GM18951 (cell line): Measurements from ENCODE around the gene KREMEN1.
A peak's percentile ranks its signal among the peaks of the same experiment; 100 is the strongest.

ENCODE experiments used
- POLR2A ChIP-seq: IDR thresholded peaks from 4 replicates; pipeline ENCODE4 v1.6.1; 2011; ENCODE audit warnings: mild to moderate bottlenecking; ENCODE audit not compliant: insufficient read length, insufficient read depth; ENCODE audit errors: extremely low read depth
- in situ Hi-C: fragments of 300-500 bp; cut with MboI; formaldehyde crosslinking; loops from one replicate; pipeline ENCODE4 v1.12.0; 2022; ENCODE audit warnings: low sequenced_read_pairs, mixed read lengths, inconsistent platforms; ENCODE audit not compliant: unreplicated experiment

KREMEN1 gene

DNA sequence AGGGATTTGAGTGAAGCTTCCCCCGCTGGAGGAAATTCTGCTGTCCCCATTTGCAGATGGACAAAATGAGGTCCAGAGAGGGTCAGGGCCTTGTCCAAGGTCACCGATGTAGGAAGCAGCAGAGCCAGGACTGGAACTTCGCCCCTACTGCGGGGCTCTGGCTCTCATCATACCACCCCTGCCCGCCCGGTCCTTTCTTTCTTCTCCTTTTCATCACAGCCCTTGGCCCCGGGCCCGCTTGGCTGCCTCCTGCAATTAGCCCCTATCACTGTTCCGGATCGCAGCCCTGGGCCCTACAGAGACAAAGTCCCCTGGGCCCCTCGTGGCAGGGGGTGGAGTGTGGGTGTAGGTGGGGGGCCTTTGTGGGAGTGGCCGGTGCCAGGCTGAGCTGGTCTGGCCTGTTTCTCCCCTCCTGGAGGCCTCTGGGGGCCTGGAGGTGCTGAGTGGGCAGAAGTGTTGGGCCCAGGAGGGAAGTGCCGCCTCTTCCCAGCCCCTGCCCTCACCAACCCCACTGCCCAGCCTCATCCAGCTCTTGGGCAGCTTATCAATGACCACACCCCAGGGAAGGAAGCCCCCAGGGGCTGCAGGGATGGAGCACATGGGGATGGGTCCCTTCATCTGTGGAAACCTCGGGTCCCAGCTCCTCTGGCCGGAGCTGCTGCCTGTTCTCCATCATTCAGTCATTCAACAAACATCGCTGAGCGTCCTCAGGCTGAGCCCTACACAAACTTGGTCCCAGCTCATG, 136.2 kb downstream of the KREMEN1 start:
- peak; percentile 41 for TF ChIP-seq POLR2A
- in situ Hi-C loops: no loop called here

DNA sequence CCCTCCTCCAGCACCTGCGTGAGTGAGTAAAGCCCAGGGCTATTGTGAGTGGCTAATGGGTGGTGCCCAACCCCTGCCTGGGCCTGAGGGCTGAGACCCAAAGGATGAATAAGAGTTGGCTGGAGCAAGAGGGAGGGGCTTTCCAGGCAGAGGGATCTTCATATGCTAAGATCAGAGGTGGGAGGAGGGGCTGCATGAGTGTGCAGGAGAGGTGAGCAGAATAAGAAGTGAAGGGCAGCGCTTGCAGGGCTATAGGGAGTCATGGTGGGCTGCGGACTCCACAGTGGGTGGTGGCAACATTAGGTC, 136.7 kb downstream of the KREMEN1 start:
- no peak for TF ChIP-seq POLR2A
- in situ Hi-C loops: no loop called here

DNA sequence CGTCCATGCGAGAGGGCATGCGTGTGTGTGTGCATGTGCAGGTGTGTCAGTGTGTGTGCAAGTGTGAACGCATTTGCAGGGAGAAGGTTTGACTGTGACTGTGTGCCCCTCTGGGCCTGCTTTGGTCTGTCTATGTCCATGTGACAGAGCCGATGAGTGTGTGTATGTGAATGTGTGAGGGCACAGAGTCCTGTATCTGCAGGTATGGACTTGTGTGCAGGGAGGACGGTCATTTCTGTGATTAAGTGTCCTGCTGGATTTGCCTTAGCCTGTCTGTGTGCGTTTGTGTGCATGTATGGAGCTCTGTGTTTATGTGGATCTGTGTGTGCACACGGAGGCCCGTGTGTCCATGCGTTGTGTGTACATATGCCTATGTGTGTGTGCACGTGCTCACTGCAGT, 138.2 kb downstream of the KREMEN1 start:
- in situ Hi-C loops: no loop called here
- TF ChIP-seq POLR2A: no peak

DNA sequence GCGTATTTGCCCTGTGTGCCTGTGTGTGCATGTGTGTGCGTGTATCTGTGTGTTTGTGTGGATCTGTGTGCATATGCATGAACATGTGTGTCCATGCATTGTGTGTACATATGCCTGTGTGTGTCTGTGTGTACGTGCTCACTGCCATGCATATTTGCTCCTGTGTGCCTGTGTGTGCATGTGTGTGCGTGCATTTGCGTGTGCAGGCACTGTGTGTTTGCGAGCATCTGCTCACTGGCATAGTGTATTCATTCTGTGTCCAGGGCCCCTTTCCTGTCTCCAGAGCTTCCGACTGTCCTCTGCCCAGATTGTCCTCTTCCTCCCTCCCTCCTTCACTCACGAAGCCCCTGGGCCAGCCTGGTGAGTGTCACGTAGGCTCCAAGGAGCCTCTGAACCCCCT, 138.6 kb downstream of the KREMEN1 start:
- no peak for TF ChIP-seq POLR2A
- in situ Hi-C loops: no loop called here

DNA sequence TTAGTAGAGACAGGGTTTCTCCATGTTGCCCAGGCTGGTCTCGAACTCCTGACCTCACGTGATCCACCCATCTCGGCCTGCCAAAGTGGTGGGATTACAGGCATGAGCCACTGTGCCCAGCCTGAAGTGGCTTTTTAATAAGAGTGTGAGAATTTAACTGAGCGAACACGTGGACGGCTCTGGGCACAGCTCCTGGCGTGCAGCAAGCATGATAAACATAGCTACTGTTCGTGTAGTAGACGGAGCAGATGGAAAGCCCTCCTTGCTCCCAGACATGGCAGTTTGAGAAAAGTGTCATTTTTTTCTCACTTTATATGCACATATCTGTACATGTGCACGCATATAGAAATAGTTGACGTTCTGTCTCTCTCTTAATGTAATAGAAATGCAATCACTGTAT, 139.9 kb downstream of the KREMEN1 start:
- in situ Hi-C loops: no loop called here
- no peak for TF ChIP-seq POLR2A

DNA sequence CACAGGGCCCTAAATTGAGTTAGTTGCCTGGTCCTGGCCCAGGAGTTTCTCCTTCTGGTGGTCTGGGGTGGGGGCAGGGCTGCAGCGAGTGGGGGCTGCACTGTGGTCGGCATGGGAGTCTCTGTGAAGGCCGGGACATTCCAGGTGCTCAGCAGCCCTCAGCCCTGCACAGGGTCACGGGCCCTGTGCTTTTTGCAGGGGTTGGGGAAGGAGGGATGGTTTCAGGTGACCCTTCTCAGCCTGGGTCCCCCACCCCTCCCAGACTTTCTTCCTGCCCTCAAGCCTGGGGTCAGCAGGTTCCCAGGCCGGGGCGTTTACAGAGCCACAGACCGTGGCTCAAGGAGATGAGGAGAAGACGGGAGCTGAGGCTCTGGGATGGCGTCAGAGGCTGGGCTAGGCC, 140.7 kb downstream of the KREMEN1 start:
- in situ Hi-C loops: no loop called here
- TF ChIP-seq POLR2A: no peak

DNA sequence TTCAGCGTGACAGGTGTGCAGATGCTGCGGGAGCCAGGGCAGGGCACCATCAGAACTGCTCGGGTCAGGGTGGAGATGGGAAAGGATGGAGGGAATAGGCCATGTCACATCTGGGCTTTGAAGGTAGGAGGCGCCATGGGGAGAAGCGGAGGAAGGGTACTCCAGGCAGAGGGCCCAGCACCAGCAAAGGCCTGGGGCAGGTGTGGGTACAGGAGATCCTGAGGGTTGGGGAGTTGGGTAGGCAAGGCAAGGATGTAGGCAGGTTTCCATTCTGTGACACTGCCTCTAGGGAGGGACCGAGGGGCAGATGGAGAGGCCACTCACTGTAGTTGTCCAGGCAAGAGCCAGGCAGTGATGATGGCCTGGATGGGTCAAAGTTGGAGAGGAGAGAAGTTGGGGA, 141.4 kb downstream of the KREMEN1 start:
- in situ Hi-C loops: no loop called here
- TF ChIP-seq POLR2A: no peak

DNA sequence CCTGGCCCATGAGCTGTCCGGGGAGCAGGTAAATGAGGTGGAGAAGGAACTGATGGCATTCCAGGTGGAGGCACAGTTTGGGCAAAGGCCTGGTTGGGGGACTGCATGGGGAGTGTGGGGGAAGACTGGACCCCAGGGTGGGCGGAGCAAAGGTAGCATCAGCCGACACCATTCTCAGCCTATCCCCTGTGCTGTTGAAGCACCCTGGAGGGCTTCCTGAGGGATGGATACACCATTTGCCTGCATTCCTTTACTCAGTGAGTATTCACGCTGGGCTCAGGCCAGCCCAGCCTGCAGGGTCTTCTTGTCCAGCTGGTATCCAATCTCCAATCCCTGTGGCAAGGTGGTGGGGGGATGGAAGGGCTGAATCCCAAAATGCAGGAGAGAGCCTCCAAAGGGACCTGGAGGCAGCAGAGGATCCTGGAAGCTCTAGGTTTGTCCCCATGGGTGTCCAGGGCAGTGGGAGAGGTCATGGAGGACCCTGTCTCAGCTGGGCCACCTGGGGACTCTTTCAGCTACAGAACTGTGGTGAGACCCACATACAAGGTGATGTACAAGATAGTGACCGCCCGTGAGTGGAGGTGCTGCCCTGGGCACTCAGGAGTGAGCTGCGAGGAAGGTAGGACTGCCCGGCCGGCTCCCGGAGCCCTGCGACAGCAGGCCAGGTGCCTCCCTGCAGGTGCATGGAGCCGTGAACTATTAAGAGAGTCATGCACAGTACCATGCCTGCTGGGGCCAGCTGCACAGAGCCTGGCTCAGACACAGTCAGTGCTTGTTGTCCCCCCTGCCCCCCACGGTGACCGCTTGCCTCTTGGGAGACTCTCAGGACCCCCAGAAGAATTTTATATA, 142.4 kb downstream of the KREMEN1 start:
- TF ChIP-seq POLR2A: no peak
- in situ Hi-C loops: no loop called here

DNA sequence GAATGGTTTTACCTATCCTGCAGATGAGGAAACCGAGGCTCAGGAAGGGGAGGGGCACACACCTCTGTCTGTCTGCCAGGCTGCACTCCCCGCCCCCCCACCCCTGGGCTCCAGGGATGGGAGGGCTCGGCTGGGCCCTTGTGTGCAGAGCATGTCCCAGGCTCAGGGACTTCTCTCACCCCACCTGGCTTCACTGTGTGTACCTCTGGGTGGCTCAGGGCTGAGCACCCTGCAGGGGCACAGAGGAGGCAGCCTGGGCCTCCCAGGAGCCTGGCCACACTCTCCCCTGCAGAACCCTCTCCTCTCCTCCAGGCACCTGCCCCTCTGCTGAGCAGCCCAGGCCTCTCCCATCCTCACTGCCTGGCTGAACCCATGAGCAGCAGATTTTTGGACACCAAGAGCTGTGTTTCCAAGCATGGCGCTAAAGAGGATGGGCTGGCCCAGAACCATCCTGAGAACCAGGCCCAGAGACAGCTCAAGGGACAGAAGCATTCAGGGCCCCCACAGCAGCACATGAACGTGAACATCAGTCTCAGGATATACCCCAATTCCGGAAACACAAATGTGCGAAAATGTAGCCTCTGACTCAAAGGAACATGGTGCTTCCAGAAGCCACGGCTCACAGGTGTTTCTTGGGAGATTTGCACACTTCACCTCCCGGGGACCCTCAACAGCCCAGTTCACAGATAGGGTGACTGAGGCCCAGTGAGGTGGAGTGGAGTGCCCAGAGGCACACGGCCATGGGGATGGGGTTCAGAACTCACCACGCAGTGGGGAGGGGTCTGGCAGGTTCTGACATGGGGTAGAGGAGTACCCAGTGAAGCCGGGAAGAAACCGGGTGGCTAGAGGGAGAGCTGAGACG, 143.4 kb downstream of the KREMEN1 start:
- no peak for TF ChIP-seq POLR2A
- in situ Hi-C loops: no loop called here

DNA sequence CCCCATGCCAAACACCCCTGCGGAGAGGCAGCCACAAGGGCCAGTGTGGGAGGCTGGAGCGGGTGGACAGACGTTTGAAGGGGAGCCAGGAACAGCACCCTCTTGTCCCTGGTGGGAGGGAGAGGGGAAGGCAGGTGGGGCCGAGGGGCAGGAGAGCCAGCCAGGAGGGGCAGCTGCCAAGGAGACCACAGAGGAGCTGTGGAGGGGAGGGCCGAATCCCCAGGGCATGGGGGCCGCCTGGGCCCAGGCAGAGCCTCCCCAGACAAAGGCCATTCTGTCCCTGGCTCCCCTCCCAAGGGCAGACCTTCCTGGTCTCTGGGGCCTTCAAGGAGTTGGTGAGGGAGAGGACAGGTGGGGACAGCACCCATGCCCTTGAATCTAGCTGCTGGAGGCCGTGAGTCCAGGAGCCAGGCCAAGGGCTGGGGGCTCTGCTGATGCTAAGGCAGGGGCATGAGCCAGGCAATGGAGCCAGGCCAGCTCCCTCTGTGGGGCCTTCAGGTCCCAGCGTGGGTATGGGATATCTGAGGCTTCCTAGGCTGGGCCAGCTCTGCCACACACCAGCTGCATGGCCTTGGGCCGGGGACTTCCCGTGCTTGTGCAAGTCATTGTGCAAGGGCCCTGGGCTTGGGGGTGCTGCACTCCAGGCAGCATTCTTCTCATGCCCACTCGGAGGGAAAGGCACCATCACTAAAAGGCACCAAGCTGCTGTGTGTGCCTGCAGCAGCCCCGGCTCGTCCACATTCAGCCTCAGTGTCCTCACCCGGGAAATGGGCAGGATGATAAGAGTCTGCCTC, 144.2 kb downstream of the KREMEN1 start:
- TF ChIP-seq POLR2A: no peak
- in situ Hi-C loops: no loop called here
